ENCODE measurements around the gene CD5L. TPM values are rescaled to one million over a fixed set of nuclear protein-coding genes. Genes with fewer than 3 reads are reported as not detected.

CD5L gene
- total RNA-seq (2022; extraction: Qiagen RNA extraction; ENCODE audit: low read depth), result not detected in 5 replicates

GRCh38 chr1:157841708-157842107, at the start of gene CD5L:
Gene CD5L (minus strand): TSS chr1:157841808. CDS start chr1:157841701, 107 bp downstream.

GRCh38 chr1:157819896-157820295, 21.7 kb downstream of the CD5L start, which contains the start of gene FCRL1:
Gene FCRL1 (minus strand): TSS chr1:157820120. CDS start chr1:157820037, 83 bp downstream.

Other genes starting within 250 kb of the CD5L start
- gene FCRL4, start 243.7 kb downstream of the CD5L start, total RNA-seq (2022; extraction: Qiagen RNA extraction; ENCODE audit: low read depth), result not detected in 5 replicates
- not detected in 5 replicates for gene FCRL3, start 141.0 kb downstream of the CD5L start, total RNA-seq (2022; extraction: Qiagen RNA extraction; ENCODE audit: low read depth)
- gene FCRL2, start 64.7 kb downstream of the CD5L start, total RNA-seq (2022; extraction: Qiagen RNA extraction; ENCODE audit: low read depth), result not detected in 5 replicates
- gene FCRL1, start 21.7 kb downstream of the CD5L start, total RNA-seq (2022; extraction: Qiagen RNA extraction; ENCODE audit: low read depth), result not detected in 5 replicates
- 29.3 to 41.0 TPM (median 38.6 TPM) in 5 replicates for gene KIRREL1, start 151.8 kb upstream of the CD5L start, total RNA-seq (2022; extraction: Qiagen RNA extraction; ENCODE audit: low read depth)